Measurements from ENCODE around the gene ERBB4.

DNA sequence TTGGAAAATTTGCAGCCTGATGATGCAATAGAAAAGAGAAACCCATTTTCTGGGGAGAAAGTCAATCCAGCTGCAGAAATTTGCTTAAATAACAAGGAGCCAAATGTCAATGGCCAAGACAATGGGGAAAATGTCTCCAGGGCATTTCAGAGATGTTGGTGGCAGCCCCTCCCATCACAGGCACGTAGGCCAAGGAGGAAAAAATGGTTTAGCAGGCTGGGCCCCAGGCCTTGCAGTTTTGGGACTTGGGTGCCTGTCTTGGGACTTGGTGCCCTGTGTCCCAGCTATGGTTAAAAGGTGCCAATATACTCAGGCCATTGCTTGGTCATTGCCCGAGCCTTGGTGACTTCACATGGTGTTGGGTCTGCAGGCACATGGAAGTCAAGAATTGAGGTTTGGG is 368.2 kb downstream of the ERBB4 start:
- TF ChIP-seq CTCF (IDR thresholded peaks at IDR 0.05) = no peak
- no peak for TF ChIP-seq POLR2AphosphoS5 (IDR thresholded peaks at IDR 0.05)
- no peak for TF ChIP-seq EP300 (IDR thresholded peaks at IDR 0.05)
- no peak for TF ChIP-seq POLR2A (IDR thresholded peaks at IDR 0.05)
